ENCODE data around the gene TP53INP2.

Gene TP53INP2

GRCh38 chr20:34705008-34705396 lies 858 bp downstream of the TP53INP2 start:
- 78% methylated on average over 4 of the region's 5 CpGs for WGBS (ENCODE audit: insufficient coverage)
- ChIA-PET CTCF (interaction anchor here (1.4 to 4.3 kb wide), 4 partner anchors 12 to 168 kb away, joined by 4 to 27 read pairs (median 15); no protein-coding TSS in a partner anchor), POLR2A (interaction anchor here (0.5 to 1.8 kb wide), 4 partner anchors 9 to 184 kb away, joined by 3 to 5 read pairs (median 4); no protein-coding TSS in a partner anchor)
- no peak for DNase-seq
- peak overlapping the region; percentile 54 to 95 (median 78) for H3K4me3 ChIP-seq (ENCODE audit: control insufficient read depth in 1 of 7, extremely low read depth in 1 of 7, insufficient read depth in 4 of 7, low read depth in 2 of 7, low read length in 6 of 7)
- H3K4me1 ChIP-seq (ENCODE audit: control extremely low read depth in 1 of 4, control insufficient read depth in 4 of 4, insufficient read depth in 4 of 4, low read length in 3 of 4) = peaks cover 0 to 25% (median 22%) of the 10 kb centered on the region in 4 experiments
- no peaks in the 10 kb centered on the region for H3K9me3 ChIP-seq (ENCODE audit: control extremely low read depth in 1 of 5, control insufficient read depth in 4 of 5, insufficient read depth in 2 of 5, low read depth in 1 of 5, low read length in 4 of 5)
- no peaks in the 10 kb centered on the region for H3K36me3 ChIP-seq (ENCODE audit: control insufficient read depth in 4 of 4, insufficient read depth in 4 of 4, low read length in 3 of 4)
- peaks cover 0 to 12% (median 11%) of the 10 kb centered on the region in 5 experiments for H3K27me3 ChIP-seq (replicated peaks in 2 of 5; ENCODE audit: control insufficient read depth in 4 of 5, insufficient read depth in 5 of 5, low read length in 4 of 5)
- peak overlapping the region in 1 of 2 experiments; percentile 86 for H3K27ac ChIP-seq (ENCODE audit: insufficient read depth in 1 of 2, low read depth in 1 of 2, low read length in 2 of 2, poor library complexity in 1 of 2, severe bottlenecking in 2 of 2)

- WGBS (ENCODE audit: insufficient coverage) = 75% methylated on average over 2 of the region's 6 CpGs
- no peak overlapping the region for H3K27ac ChIP-seq (ENCODE audit: insufficient read depth in 1 of 2, low read depth in 1 of 2, low read length in 2 of 2, poor library complexity in 1 of 2, severe bottlenecking in 2 of 2)
- peaks cover 0 to 16% (median 12%) of the 10 kb centered on the region in 5 experiments for H3K27me3 ChIP-seq (replicated peaks in 2 of 5; ENCODE audit: control insufficient read depth in 4 of 5, insufficient read depth in 5 of 5, low read length in 4 of 5)
- peaks cover 0 to 32% (median 28%) of the 10 kb centered on the region in 4 experiments for H3K4me1 ChIP-seq (ENCODE audit: control extremely low read depth in 1 of 4, control insufficient read depth in 4 of 4, insufficient read depth in 4 of 4, low read length in 3 of 4)
- peak in 2 of 3 donors; percentile 34 to 38 for DNase-seq
- CTCF ChIA-PET = interaction anchor here (0.9 to 4.3 kb wide), 8 partner anchors 9 to 393 kb away, joined by 3 to 27 read pairs (median 4); no protein-coding TSS in a partner anchor
- H3K9me3 ChIP-seq (ENCODE audit: control extremely low read depth in 1 of 5, control insufficient read depth in 4 of 5, insufficient read depth in 2 of 5, low read depth in 1 of 5, low read length in 4 of 5) = no peaks in the 10 kb centered on the region
- no peaks in the 10 kb centered on the region for H3K36me3 ChIP-seq (ENCODE audit: control insufficient read depth in 4 of 4, insufficient read depth in 4 of 4, low read length in 3 of 4)
- POLR2A ChIA-PET = interaction anchor here (0.5 to 1.8 kb wide), 4 partner anchors 9 to 185 kb away, joined by 3 to 5 read pairs (median 4); no protein-coding TSS in a partner anchor
- peak overlapping the region in 1 of 7 experiments; percentile 78 for H3K4me3 ChIP-seq (ENCODE audit: control insufficient read depth in 1 of 7, extremely low read depth in 1 of 7, insufficient read depth in 4 of 7, low read depth in 2 of 7, low read length in 6 of 7)
Measured at GRCh38 chr20:34705397-34706301, 1.5 kb downstream of the TP53INP2 start.

GRCh38 chr20:34706302-34706875 lies 2.2 kb downstream of the TP53INP2 start:
- no CpG with 5 or more reads among the region's 1 CpG for WGBS (ENCODE audit: insufficient coverage)
- DNase-seq = no peak
- no peak overlapping the region for H3K4me3 ChIP-seq (ENCODE audit: control insufficient read depth in 1 of 7, extremely low read depth in 1 of 7, insufficient read depth in 4 of 7, low read depth in 2 of 7, low read length in 6 of 7)
- peaks cover 0 to 18% (median 12%) of the 10 kb centered on the region in 5 experiments for H3K27me3 ChIP-seq (replicated peaks in 2 of 5; ENCODE audit: control insufficient read depth in 4 of 5, insufficient read depth in 5 of 5, low read length in 4 of 5)
- ChIA-PET CTCF (interaction anchor here (0.9 to 4.3 kb wide), 8 partner anchors 8 to 393 kb away, joined by 3 to 27 read pairs (median 4); no protein-coding TSS in a partner anchor), POLR2A (no interaction called here)
- H3K36me3 ChIP-seq (ENCODE audit: control insufficient read depth in 4 of 4, insufficient read depth in 4 of 4, low read length in 3 of 4) = no peaks in the 10 kb centered on the region
- no peaks in the 10 kb centered on the region for H3K9me3 ChIP-seq (ENCODE audit: control extremely low read depth in 1 of 5, control insufficient read depth in 4 of 5, insufficient read depth in 2 of 5, low read depth in 1 of 5, low read length in 4 of 5)
- H3K4me1 ChIP-seq (ENCODE audit: control extremely low read depth in 1 of 4, control insufficient read depth in 4 of 4, insufficient read depth in 4 of 4, low read length in 3 of 4) = peaks cover 0 to 35% (median 31%) of the 10 kb centered on the region in 4 experiments
- H3K27ac ChIP-seq (ENCODE audit: insufficient read depth in 1 of 2, low read depth in 1 of 2, low read length in 2 of 2, poor library complexity in 1 of 2, severe bottlenecking in 2 of 2) = no peak overlapping the region

- ChIA-PET CTCF (interaction anchor here (0.7 to 4.3 kb wide), 14 partner anchors 13 to 170 kb away, joined by 3 to 27 read pairs (median 4); no protein-coding TSS in a partner anchor), POLR2A (interaction anchor here (0.6 to 1.2 kb wide), 2 partner anchors 32 to 402 kb away, joined by 3 to 4 read pairs; no protein-coding TSS in a partner anchor)
- Histone ChIP-seq H3K4me3 (ENCODE audit: control insufficient read depth in 1 of 7, extremely low read depth in 1 of 7, insufficient read depth in 4 of 7, low read depth in 2 of 7, low read length in 6 of 7) (no peak overlapping the region), H3K9me3 (ENCODE audit: control extremely low read depth in 1 of 5, control insufficient read depth in 4 of 5, insufficient read depth in 2 of 5, low read depth in 1 of 5, low read length in 4 of 5) (no peaks in the 10 kb centered on the region), H3K27ac (ENCODE audit: insufficient read depth in 1 of 2, low read depth in 1 of 2, low read length in 2 of 2, poor library complexity in 1 of 2, severe bottlenecking in 2 of 2) (no peak overlapping the region), H3K4me1 (ENCODE audit: control extremely low read depth in 1 of 4, control insufficient read depth in 4 of 4, insufficient read depth in 4 of 4, low read length in 3 of 4) (peaks cover 0 to 35% (median 31%) of the 10 kb centered on the region in 4 experiments), H3K36me3 (ENCODE audit: control insufficient read depth in 4 of 4, insufficient read depth in 4 of 4, low read length in 3 of 4) (no peaks in the 10 kb centered on the region), H3K27me3 (replicated peaks in 2 of 5; ENCODE audit: control insufficient read depth in 4 of 5, insufficient read depth in 5 of 5, low read length in 4 of 5) (peaks cover 0 to 11% (median 10%) of the 10 kb centered on the region in 5 experiments)
- no peak for DNase-seq
- WGBS (ENCODE audit: insufficient coverage) = 100% methylated on average over 2 of the region's 3 CpGs
Measured at GRCh38 chr20:34706912-34707784, 3.0 kb downstream of the TP53INP2 start.

- H3K4me3 ChIP-seq (ENCODE audit: control insufficient read depth in 1 of 7, extremely low read depth in 1 of 7, insufficient read depth in 4 of 7, low read depth in 2 of 7, low read length in 6 of 7) = peak overlapping the region; percentile 69 to 85 (median 78)
- peak; percentile 65 to 74 (median 74) for DNase-seq
- POLR2A ChIA-PET = interaction anchor here (0.6 to 1.4 kb wide), 3 partner anchors 147 to 334 kb away, joined by 3 to 5 read pairs (median 4); no protein-coding TSS in a partner anchor
- H3K27me3 ChIP-seq (replicated peaks in 2 of 5; ENCODE audit: control insufficient read depth in 4 of 5, insufficient read depth in 5 of 5, low read length in 4 of 5) = peaks cover 0 to 7% (median 0%) of the 10 kb centered on the region in 5 experiments
- peaks cover 0 to 30% (median 26%) of the 10 kb centered on the region in 4 experiments for H3K4me1 ChIP-seq (ENCODE audit: control extremely low read depth in 1 of 4, control insufficient read depth in 4 of 4, insufficient read depth in 4 of 4, low read length in 3 of 4)
- no peaks in the 10 kb centered on the region for H3K9me3 ChIP-seq (ENCODE audit: control extremely low read depth in 1 of 5, control insufficient read depth in 4 of 5, insufficient read depth in 2 of 5, low read depth in 1 of 5, low read length in 4 of 5)
- H3K27ac ChIP-seq (ENCODE audit: insufficient read depth in 1 of 2, low read depth in 1 of 2, low read length in 2 of 2, poor library complexity in 1 of 2, severe bottlenecking in 2 of 2) = no peak overlapping the region
- H3K36me3 ChIP-seq (ENCODE audit: control insufficient read depth in 4 of 4, insufficient read depth in 4 of 4, low read length in 3 of 4) = peaks cover 0 to 4% (median 0%) of the 10 kb centered on the region in 4 experiments
- under 1% methylated on average over 10 of the region's 22 CpGs for WGBS (ENCODE audit: insufficient coverage)
- CTCF ChIA-PET = interaction anchor here (0.9 to 4.3 kb wide), 15 partner anchors 10 to 176 kb away, joined by 3 to 27 read pairs (median 5); no protein-coding TSS in a partner anchor
Measured at GRCh38 chr20:34708621-34709043, 4.5 kb downstream of the TP53INP2 start.

All from common myeloid progenitor, CD34-positive (primary cell).